Measurements from ENCODE around the gene RAPGEF6. TPM values are rescaled to one million over a fixed set of nuclear protein-coding genes. Genes with fewer than 3 reads are reported as not detected.

RAPGEF6 gene
- total and polyA plus RNA-seq, 2 of the 4 experiments (the other 2 are of a cell fraction) = 5.8 to 18.8 TPM

- Histone ChIP-seq H3K4me3 (ENCODE audit: insufficient read depth, low read depth, low read length) (no peak overlapping the region), H2BK20ac (ENCODE audit: low read depth, low read length) (no peak overlapping the region), H4K20me1 (ENCODE audit: insufficient read depth, low read length) (peaks cover 5% of the 10 kb centered on the region; the same call in 1 of the 2 replicates), H3K27me3 (ENCODE audit: control insufficient read depth, insufficient read depth, low read length) (no peaks in the 10 kb centered on the region), H2AK5ac (ENCODE audit: low read depth, low read length) (peak overlapping the region; percentile 12; the same call in 1 of the 2 replicates), H2AFZ (replicated peaks; ENCODE audit: low read length, poor library complexity) (no peak overlapping the region), H3K79me1 (ENCODE audit: low read depth in 1 of 2, low read length in 2 of 2) (peaks cover 30 to 50% of the 10 kb centered on the region in 2 experiments), H3K56ac (ENCODE audit: extremely low read depth, insufficient read depth, low read length) (no peak overlapping the region), H3K23ac (ENCODE audit: low read depth, low read length) (no peak overlapping the region; the same call in 1 of the 2 replicates), H3K4me1 (ENCODE audit: control insufficient read depth, insufficient read depth, low read length) (peaks cover 15% of the 10 kb centered on the region), H2BK5ac (ENCODE audit: low read depth, low read length, poor library complexity, severe bottlenecking) (no peak overlapping the region), H3K27ac (ENCODE audit: insufficient read depth, low read length) (no peak overlapping the region), H3K9me1 (ENCODE audit: insufficient read depth, low read length) (peaks cover 8% of the 10 kb centered on the region; the same call in 1 of the 2 replicates), H3K9ac (ENCODE audit: low read depth, low read length) (no peak overlapping the region), H2BK15ac (ENCODE audit: low read depth, low read length) (0 out of 3 replicates have a peak overlapping the region, but pooled peaks have one; percentile 20), H3K9me3 (ENCODE audit: control insufficient read depth, insufficient read depth, low read length) (no peaks in the 10 kb centered on the region), H4K5ac (ENCODE audit: low read depth, low read length) (no peak overlapping the region), H3K36me3 (ENCODE audit: control insufficient read depth, insufficient read depth, low read length) (peaks cover 4% of the 10 kb centered on the region; the same call in 1 of the 2 replicates), H3K4ac (ENCODE audit: low read depth, low read length) (no peak overlapping the region), H2BK120ac (ENCODE audit: low read depth, low read length) (no peak overlapping the region), H2AK9ac (replicated peaks; ENCODE audit: low read depth, low read length, poor library complexity) (peak overlapping the region; percentile 34), H3K4me2 (ENCODE audit: low read depth, low read length) (no peak overlapping the region), H3K14ac (replicated peaks; ENCODE audit: low read depth, low read length) (0 out of 2 replicates have a peak overlapping the region, but pooled peaks have one; percentile 33), H3K18ac (ENCODE audit: low read depth, low read length) (no peak overlapping the region), H4K91ac (ENCODE audit: insufficient read depth, low read depth, low read length) (no peak overlapping the region), H4K8ac (ENCODE audit: low read depth in 2 of 2, low read length in 2 of 2) (no peak overlapping the region)
- dilution Hi-C loops (cut with HindIII; ENCODE audit: low sequenced_read_pairs, unreplicated experiment) (no loop called here), in situ Hi-C loops (cut with MboI; ENCODE audit: low sequenced_read_pairs) (loop anchor here (10.0 kb wide), 1 partner anchor 218 kb away; the partner anchor contains the start of gene HINT1), intact Hi-C loops (cut with micrococcal nuclease) (loop anchor here (5.0 kb wide), 1 partner anchor 115 kb away; no protein-coding TSS in a partner anchor)
- DNase-seq (peak; percentile 58), ATAC-seq (ENCODE audit: low read depth) (peak; percentile 42; the same call in 1 of the 2 replicates)
- no peak for TF ChIP-seq ELK1 (IDR thresholded peaks at IDR 0.05; ENCODE audit: borderline replicate concordance, low read depth, low read length)
- TF ChIP-seq RAD21 (IDR thresholded peaks at IDR 0.05; ENCODE audit: low read length) = peak; percentile 68
- no peak for TF ChIP-seq FOS (IDR thresholded peaks at IDR 0.05; ENCODE audit: low read depth, low read length)
- TF ChIP-seq MAZ (IDR thresholded peaks at IDR 0.05; ENCODE audit: borderline replicate concordance, low read depth, low read length) = no peak
- no peak for TF ChIP-seq MAFK (IDR thresholded peaks at IDR 0.05; ENCODE audit: low read depth, low read length)
- TF ChIP-seq BHLHE40 (IDR thresholded peaks at IDR 0.05; ENCODE audit: low read depth, low read length) = no peak
- TF ChIP-seq POLR2A (IDR thresholded peaks at IDR 0.05; ENCODE audit: low read depth, low read length) = no peak
- TF ChIP-seq USF2 (IDR thresholded peaks at IDR 0.05; ENCODE audit: low read depth, low read length) = no peak
- TF ChIP-seq SMC3 (IDR thresholded peaks at IDR 0.05; ENCODE audit: low read depth, low read length) = peak; percentile 30; the same call in 1 of the 2 replicates
- no peak for TF ChIP-seq RCOR1 (IDR thresholded peaks at IDR 0.05; ENCODE audit: insufficient replicate concordance, low read length)
- peak; percentile 50 for TF ChIP-seq CTCF (conservative IDR thresholded peaks at IDR 0.05; ENCODE audit: low read depth, low read length)
- TF ChIP-seq NFE2L2 (IDR thresholded peaks at IDR 0.05; ENCODE audit: low read depth, low read length) = no peak
- ChIA-PET CTCF (interaction anchor here (0.6 kb wide), 2 partner anchors 116 to 143 kb away, joined by 3 read pairs; no protein-coding TSS in a partner anchor), POLR2A (ENCODE audit: unreplicated experiment) (no interaction called here)
- no CpG with 5 or more reads among the region's 3 CpGs for WGBS, 2 experiments (ENCODE audit: extremely low coverage in 2 of 2, insufficient read length in 1 of 2)
- no TSS peak for BruUV-seq (replicated peaks)
These were observed 252.3 kb downstream of the RAPGEF6 start for GRCh38 chr5:131382407-131383395.

Measured in IMR-90 (cell line).